ENCODE results near the gene ZNF654. TPM values are rescaled to one million over a fixed set of nuclear protein-coding genes. Genes with fewer than 3 reads are reported as not detected.

The ZNF654 gene
- total and polyA plus RNA-seq, 9 of the 15 experiments (the other 6 are each of a cell fraction or from before 2014, with no cell fraction given): 2.4 to 8.6 (median 5.1) TPM

DNA sequence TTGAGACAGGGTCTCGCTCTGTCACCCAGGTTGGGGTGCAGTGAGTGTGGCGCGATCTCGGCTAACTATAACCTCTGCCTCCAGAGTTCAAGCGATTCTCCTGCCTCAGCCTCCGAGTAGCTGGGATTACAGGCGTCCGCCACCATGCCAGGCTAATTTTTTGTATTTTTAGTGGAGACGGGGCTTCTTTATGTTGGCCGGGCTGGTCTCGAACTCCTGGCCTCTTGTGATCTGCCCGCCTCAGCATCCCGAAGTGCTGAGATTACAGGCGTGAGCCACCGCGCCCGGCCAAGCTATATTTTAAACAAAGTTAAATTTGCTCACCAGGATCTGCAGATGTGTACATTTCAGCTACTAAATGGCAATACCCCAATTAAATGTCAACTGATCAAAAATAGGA is 89.6 kb downstream of the ZNF654 start (continued):
- TF ChIP-seq HOXB6 (CRISPR knock-in tag; IDR thresholded peaks at IDR 0.05; ENCODE audit: borderline replicate concordance) (no peak), ATF7 (IDR thresholded peaks at IDR 0.05) (no peak)

DNA sequence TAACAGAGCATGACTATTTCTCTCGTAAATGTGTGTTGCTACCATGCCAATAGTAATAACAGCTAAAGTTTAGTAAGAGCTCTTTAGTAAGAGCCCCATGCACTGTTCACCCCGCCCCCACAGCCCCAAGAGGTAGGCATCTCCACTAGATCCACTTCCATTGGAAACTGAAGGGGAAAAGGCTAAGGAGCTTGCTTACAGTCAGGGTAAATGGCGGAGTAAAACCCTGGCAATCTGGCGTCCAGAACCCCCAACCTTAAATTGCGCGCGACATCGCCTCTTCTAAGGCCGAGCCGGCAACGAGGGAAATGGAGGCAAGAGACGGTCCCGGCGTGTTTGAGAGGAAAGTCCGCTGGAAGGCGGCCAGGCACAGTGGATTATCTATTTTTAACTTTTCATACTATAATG is 90.0 kb downstream of the ZNF654 start:
- POLR2A ChIA-PET: interaction anchor here (0.6 to 1.3 kb wide), 6 partner anchors 17 to 1431 kb away, joined by 3 to 5 read pairs (median 4); no protein-coding TSS in a partner anchor
- H3K27ac ChIP-seq (ENCODE audit: extremely low read depth, low read depth, low read length): peak overlapping the region; percentile 99
- H3K27me3 ChIP-seq (ENCODE audit: control insufficient read depth in 2 of 2, insufficient read depth in 2 of 2, low read length in 2 of 2): no peaks in the 10 kb centered on the region
- intact Hi-C loops (cut with micrococcal nuclease): loop anchor here (2.0 to 10.0 kb wide), 2 partner anchors 90 to 354 kb away; partner anchors contain the start of genes CGGBP1, HTR1F and ZNF654
- peak overlapping the region; percentile 91 to 96 for H3K9ac ChIP-seq (ENCODE audit: insufficient read depth in 1 of 2, low read depth in 2 of 2, low read length in 2 of 2)
- CTCF ChIA-PET (ENCODE audit: low intra/inter-chr PET ratio): no interaction called here
- peak overlapping the region; percentile 90 for H3K4me2 ChIP-seq (ENCODE audit: insufficient read depth, low read length)
- peaks cover 74% of the 10 kb centered on the region for H3K79me2 ChIP-seq (ENCODE audit: control insufficient read depth, insufficient read depth, low read length)
- TF ChIP-seq ZFP1 (CRISPR knock-in tag; IDR thresholded peaks at IDR 0.05) (no peak), EGR1 (conservative IDR thresholded peaks at IDR 0.05) (0 out of 2 replicates have a peak, but pooled peaks have one; percentile 17), MYC (IDR thresholded peaks at IDR 0.05; ENCODE audit: low read depth, low read length) (peak; percentile 0; the same call in 1 of the 2 replicates), MYC (CRISPR knock-in tag; IDR thresholded peaks at IDR 0.05; ENCODE audit: borderline replicate concordance, low read depth) (no peak), ZNF41 (CRISPR knock-in tag; conservative IDR thresholded peaks at IDR 0.05) (0 out of 2 replicates have a peak, but pooled peaks have one; percentile 3), SIN3A (IDR thresholded peaks at IDR 0.05; ENCODE audit: borderline replicate concordance in 2 of 2, control insufficient read depth in 1 of 2, low read depth in 2 of 2, low read length in 2 of 2) (0 out of 4 replicates have a peak, but pooled peaks of 1 of the 2 experiments have one; percentile 4), MAFK (IDR thresholded peaks at IDR 0.05; ENCODE audit: low read length) (no peak)
- TF ChIP-seq, protein P1, sequence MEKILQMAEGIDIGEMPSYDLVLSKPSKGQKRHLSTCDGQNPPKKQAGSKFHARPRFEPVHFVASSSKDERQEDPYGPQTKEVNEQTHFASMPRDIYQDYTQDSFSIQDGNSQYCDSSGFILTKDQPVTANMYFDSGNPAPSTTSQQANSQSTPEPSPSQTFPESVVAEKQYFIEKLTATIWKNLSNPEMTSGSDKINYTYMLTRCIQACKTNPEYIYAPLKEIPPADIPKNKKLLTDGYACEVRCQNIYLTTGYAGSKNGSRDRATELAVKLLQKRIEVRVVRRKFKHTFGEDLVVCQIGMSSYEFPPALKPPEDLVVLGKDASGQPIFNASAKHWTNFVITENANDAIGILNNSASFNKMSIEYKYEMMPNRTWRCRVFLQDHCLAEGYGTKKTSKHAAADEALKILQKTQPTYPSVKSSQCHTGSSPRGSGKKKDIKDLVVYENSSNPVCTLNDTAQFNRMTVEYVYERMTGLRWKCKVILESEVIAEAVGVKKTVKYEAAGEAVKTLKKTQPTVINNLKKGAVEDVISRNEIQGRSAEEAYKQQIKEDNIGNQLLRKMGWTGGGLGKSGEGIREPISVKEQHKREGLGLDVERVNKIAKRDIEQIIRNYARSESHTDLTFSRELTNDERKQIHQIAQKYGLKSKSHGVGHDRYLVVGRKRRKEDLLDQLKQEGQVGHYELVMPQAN (IDR thresholded peaks at IDR 0.05; ENCODE audit: borderline replicate concordance): 0 out of 2 replicates have a peak, but pooled peaks have one; percentile 27
- TF ChIP-seq, protein P2, sequence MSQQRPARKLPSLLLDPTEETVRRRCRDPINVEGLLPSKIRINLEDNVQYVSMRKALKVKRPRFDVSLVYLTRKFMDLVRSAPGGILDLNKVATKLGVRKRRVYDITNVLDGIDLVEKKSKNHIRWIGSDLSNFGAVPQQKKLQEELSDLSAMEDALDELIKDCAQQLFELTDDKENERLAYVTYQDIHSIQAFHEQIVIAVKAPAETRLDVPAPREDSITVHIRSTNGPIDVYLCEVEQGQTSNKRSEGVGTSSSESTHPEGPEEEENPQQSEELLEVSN (IDR thresholded peaks at IDR 0.05; ENCODE audit: borderline replicate concordance in 1 of 2, extremely low read depth in 1 of 2, insufficient read depth in 1 of 2, insufficient read length in 1 of 2, low read depth in 1 of 2, low read length in 1 of 2, poor library complexity in 1 of 2, severe bottlenecking in 1 of 2): peak in 1 of 2 experiments; percentile 33
- TF ChIP-seq, protein P3, sequence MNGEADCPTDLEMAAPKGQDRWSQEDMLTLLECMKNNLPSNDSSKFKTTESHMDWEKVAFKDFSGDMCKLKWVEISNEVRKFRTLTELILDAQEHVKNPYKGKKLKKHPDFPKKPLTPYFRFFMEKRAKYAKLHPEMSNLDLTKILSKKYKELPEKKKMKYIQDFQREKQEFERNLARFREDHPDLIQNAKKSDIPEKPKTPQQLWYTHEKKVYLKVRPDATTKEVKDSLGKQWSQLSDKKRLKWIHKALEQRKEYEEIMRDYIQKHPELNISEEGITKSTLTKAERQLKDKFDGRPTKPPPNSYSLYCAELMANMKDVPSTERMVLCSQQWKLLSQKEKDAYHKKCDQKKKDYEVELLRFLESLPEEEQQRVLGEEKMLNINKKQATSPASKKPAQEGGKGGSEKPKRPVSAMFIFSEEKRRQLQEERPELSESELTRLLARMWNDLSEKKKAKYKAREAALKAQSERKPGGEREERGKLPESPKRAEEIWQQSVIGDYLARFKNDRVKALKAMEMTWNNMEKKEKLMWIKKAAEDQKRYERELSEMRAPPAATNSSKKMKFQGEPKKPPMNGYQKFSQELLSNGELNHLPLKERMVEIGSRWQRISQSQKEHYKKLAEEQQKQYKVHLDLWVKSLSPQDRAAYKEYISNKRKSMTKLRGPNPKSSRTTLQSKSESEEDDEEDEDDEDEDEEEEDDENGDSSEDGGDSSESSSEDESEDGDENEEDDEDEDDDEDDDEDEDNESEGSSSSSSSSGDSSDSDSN (IDR thresholded peaks at IDR 0.05; ENCODE audit: borderline replicate concordance in 1 of 2, low read depth in 2 of 2, low read length in 2 of 2): 0 out of 4 replicates have a peak, but pooled peaks of 1 of the 2 experiments have one; percentile 25
- DNase-seq (ENCODE audit: extremely low read depth in 1 of 4, low spot score in 3 of 4): peak in 3 of 4 experiments; percentile 8 to 41 (median 9)
- no peak for FAIRE-seq
- TSS peak; percentile 64 for BruUV-seq (replicated peaks)
- under 1% methylated on average over 16 of the region's 16 CpGs for WGBS (ENCODE audit: insufficient coverage, low coverage, missing lambda C conversion rate)
- H3K36me3 ChIP-seq (ENCODE audit: control insufficient read depth, insufficient read depth, low read length): peaks cover 11% of the 10 kb centered on the region
- no peaks in the 10 kb centered on the region for H4K20me1 ChIP-seq (replicated peaks; ENCODE audit: control insufficient read depth, insufficient read depth, low read length)
- H3K9me3 ChIP-seq (replicated peaks; ENCODE audit: control insufficient read depth, insufficient read depth, low read depth, low read length): no peaks in the 10 kb centered on the region
- H2AFZ ChIP-seq (ENCODE audit: low read depth, low read length): peak overlapping the region; percentile 98
- in situ Hi-C loops (cut with MboI): no loop called here
- H3K9me1 ChIP-seq (ENCODE audit: control insufficient read depth, insufficient read depth, low read length): no peaks in the 10 kb centered on the region
- peaks cover 5 to 8% of the 10 kb centered on the region in 2 experiments; a peak in 2 of 5 replicates for H3K4me1 ChIP-seq (replicated peaks in 1 of 2; ENCODE audit: control insufficient read depth in 2 of 2, insufficient read depth in 2 of 2, low read length in 2 of 2)
- ATAC-seq: peak; percentile 58
- peak overlapping the region; percentile 93 for H3K4me3 ChIP-seq

All from K562 (cell line).